AG08395 (cell line): ENCODE data around the gene PRR7.
A peak's percentile ranks its signal among the peaks of the same experiment; 100 is the strongest.

Experiments
- DNase-seq: peaks from one replicate; pipeline ENCODE4 v3.0.0; 2012; ENCODE audit warnings: mixed read lengths, low spot score

PRR7 gene

DNA sequence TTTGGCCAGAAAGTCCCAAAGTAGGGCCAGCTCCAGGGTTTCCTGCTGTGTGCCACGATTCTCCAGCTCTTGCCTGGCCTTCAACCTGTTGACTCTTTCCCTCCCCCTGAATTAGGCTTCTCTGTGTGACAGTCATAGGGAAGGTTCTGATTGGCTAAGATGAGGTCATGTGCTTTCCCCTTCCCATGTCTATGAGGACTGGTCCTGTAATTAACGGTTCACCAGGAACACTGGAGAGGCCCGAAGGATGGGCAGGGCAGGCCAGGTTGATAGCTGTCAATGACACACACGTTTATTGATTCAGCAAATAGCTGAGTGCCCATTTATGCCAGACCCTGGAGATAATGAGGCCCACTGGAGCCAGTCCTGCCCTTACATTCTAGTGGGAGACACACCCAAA lies 9.0 kb upstream of the PRR7 start:
- no peak for DNase-seq

DNA sequence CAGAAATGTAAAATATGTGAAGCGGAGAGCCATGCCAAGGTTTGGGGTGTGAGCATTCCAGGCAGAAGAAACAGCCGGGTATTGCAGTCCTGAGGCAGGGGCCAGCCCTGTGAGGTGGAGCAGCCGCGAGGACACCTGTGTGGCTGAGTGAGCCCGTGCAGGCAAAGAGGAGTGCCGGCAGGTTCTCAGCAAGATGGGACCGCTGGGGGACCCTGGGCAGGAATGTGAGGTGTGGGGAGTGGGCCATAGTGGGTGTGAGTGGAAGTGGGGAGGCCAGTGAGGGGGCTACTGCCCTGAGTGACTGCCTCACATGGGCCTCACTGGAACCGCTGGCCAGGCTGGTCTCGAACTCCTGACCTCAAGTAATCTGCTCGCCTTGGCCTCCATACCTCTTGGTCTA lies 8.1 kb upstream of the PRR7 start:
- no peak for DNase-seq

DNA sequence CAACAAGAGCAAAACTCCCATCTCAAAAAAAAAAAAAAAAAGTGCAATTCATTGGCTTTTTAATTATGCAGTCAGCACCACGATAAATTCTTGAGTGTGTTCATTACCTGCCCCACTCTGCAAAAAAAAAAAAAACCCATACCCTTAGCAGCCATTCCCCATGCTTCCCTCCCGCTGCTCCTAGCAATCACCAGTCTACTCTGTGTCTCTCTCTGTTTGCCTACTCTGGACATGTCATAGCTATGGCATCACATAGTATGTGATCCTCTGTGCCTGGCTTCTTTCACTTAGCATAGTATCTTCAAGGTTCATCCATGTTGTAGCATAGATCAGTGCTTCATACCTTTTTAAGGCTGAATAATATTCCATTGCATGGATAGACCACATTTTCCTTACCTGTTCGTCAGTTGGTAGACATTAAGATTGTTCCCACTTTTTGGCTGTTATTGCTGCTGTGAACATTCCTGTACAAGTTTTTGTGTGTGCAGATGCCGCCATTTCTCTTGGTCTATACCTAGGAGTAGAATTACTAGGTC lies 7.0 kb upstream of the PRR7 start:
- no peak for DNase-seq

DNA sequence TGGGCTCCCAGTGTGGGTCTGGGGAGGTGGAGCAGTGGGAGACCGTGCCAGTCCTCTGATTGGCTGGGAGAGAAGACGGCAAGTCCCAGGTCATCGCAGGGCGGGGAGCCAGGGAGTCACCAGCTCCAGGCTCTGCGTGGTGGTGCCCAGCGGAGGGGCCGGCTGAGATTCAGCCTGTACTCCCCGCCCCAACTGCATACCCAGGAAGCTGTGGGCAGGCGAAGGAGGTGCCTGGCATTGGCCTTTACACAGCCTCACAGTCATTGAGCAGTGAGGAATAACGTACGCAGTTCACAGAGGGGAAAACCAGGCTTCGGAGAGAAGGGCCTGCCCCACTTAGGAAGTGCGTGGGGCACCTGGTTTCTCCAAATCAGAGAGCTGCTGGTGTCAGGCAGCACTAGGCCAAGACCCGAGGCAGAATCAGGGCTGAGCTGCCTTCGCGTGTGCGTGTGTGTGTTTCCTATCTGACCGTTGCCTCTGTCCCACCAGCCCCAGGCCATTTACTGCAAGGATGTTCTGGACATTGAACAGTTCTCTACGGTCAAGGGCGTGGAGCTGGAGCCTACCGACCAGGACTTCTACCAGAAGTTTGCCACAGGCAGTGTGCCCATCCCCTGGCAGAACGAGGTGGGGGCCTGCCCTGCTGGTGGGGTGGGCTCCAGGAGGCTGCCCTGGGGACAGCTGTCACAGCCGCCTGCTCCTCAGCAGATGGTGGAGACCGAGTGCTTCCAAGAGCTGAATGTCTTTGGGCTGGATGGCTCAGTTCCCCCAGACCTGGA lies 6.2 kb upstream of the PRR7 start:
- no peak for DNase-seq

DNA sequence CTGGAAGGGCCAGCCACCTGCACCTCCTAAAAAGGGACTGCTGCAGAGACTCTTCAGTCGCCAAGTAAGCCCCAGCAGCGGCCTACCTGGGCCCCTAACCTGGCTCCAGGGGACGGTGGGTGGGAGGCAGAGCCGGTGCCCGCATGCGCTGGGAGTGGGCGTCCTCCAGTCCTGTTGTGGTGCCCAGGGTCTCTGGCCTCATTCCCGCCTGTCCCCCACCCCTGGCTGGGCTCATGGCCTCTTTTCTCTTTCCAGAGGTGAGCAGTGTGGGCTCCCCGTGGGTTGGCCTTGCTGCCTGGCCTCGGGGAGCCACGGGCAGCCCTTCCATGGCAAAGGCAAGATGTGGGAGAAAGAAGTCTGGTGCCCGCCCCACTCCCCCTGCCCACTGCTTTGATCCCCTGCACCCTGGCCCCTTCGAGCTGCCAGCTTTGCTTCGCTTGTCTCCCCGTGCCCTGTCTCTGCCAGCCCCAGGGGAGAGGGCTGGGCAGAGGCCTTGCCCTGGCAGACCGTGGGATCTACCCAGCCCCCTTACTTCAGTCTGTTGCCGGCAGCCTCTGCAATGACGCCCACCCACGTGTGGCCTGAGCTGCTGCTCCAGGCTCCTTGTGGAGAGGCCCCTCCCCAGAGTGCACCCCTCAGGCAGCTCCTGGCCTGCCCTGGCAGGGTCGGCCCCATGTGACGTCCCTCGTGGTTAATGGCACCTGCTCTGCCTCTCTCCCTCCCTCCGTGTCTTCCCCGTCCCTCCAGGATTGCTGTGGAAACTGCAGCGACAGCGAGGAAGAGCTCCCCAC lies 5.4 kb upstream of the PRR7 start:
- DNase-seq, result no peak

DNA sequence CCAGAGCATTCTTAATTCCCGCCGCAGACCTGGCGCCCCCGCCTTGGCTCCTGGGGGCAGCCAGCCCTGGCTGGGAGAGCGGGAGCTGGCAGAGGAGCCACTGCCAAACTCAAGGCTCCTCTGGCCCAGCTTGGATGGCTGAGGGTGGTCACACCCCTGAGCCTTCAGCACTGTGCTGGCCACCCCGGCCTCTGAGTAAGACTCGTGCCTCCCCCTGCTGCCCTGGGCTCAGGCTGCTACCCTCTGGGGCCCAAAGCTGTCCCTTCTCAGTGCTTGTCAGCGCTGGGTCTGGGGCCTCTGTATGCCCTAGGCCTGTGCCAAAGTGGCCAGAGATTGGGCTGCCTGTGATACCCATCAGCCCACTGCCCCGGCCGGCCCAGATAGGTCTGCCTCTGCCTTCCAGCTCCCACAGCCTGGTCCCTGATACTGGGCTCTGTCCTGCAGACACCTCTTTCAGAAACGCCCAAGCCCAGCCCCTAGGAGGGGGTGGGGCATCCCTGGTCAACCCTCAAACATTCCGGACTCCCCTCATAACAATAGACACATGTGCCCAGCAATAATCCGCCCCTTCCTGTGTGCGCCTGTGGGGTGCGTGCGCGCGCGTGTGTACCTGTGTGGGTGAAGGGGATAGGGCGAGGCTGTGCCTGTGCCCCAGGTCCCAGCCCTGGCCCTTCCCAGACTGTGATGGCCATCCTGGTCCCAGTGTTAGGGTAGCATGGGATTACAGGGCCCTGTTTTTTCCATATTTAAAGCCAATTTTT lies 4.4 kb upstream of the PRR7 start:
- no peak for DNase-seq

DNA sequence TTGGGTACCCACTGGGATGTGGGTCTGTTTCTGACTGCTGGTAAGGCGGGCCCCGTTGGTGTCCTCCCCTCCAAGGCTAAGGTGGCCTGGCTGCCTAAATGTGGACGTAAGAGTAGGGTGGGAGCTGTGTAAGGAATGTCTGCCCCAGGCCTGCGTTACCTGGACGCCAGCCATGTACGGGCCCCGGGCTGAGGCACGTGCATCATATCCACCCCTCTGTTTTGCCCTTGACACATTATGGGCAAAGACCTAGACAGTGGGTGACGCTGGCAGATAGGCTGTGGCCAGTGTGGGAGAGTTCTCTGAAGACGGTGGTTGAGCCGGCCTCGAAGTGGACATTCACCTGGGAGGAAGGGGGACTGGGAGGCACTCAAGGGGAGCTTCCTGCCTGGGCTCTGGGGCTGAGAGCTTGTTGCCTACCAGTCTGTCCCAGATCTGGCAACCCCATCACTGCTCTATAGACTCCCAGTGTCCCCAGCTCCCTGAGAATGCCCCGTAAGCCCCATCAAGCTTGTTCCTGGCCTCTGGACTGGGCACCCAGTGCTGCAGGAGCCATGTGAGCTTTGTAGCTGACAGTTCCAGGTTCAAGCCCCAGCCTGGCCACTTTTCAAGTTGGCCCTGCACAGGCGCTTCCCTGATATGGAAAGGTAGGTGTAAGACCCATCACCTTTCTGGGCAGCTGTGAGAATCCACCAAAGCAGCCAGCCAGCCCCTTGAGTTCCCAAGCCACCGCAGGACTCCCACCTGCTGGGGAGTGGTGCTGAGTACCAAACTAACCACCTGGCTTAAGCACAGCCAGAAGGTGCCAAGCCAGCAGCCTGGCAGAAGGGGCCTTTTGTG lies 3.2 kb upstream of the PRR7 start:
- no peak for DNase-seq

DNA sequence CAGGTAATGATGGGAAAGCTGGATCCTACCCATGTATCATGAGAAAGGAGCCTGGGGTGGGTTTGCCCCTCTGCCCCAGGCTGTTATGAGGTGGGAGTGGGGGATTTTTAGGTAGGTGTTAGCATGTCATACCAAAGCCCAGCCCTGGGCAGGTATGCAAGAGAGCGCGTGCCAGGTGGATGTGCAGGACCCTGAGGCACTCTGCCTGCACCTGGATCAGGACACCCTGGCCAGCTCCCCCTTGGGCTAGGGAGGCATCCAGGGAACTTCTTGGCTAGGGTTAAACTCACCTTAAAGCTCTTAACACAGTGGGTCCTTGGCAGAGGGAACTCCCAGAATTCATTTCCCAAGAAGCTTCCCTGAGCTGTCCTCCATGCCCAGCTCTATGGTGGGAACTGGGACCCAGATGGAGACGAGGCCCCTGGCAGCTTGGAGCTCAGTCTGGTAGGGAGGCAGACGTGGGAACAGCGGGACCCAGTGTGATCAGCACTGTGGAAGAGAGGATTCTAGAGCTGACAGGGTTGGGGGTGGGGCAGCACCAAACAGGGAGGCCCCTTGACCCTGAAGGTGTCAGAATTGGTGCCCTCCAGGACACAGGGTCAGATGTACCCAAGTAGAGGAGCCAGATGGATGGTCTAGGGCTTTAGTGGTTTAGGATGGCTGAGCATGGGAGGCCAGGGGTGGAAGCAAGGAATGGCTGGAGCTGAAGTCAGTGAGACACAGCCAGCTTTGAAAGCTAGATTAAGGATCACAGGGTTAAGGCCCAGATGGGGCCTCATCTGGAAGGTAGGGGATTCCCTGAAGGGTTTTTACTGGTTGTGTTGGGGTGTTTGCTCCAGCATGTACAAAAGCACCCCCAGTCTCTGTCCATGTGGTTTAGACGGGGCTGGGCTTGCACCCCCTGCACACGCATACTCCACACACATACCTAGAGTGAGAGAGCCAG lies 2.2 kb upstream of the PRR7 start:
- DNase-seq, result no peak

DNA sequence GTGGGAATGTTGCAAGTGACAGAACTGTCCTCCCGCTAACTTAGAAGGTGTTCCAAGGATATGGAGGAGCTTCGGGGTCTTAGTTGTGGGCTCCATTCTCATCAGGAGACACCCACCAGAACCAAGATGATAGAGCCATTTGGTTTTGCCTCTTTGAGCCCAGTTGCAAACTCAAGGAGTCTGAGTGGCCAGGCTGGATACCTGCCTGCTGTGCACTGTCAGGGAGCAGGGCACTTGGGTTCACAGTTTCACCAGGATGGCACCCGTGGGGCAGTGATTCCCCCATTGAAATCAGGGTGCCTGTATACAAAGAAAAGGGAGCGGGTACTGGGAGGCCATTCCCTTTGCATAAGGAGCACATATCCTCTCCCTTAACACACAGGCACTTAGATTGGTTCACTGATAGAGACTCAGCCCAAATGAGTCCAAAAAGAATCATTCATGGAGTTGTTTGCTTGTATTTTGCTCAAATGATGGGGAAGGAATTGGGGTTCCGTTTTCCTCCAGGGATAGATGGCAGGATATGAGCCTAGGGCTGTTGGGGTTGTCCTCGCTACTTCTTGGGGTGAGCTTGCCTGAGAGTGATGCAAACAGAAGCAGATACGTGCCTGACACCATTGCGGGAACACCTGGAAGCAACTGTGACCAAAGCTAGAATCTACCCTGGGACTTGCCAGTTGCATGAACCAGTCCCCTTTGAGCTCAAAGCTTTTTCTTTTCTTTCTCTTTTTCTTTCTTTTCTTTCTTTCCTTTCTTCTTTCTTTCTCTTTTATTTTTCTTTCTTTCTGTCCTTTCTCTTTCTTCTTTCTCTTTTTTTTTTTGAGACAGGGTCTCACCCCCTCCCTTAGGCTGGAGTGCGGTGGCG lies 1.3 kb upstream of the PRR7 start:
- DNase-seq, result no peak

DNA sequence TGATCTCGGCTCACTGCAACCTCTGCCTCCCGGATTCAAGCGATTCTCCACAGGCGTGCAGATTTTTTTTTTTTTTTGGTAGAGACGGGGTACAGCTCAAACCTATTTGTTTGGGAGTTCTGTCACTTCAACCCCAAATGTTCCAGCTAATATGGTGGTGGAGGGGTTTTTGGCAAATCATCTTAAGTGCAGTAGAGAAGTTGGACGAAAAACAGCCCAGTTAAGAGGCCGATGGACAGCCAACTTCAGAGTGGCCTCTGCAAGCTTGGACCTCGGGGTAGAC lies 756 bp upstream of the PRR7 start:
- no peak for DNase-seq

DNA sequence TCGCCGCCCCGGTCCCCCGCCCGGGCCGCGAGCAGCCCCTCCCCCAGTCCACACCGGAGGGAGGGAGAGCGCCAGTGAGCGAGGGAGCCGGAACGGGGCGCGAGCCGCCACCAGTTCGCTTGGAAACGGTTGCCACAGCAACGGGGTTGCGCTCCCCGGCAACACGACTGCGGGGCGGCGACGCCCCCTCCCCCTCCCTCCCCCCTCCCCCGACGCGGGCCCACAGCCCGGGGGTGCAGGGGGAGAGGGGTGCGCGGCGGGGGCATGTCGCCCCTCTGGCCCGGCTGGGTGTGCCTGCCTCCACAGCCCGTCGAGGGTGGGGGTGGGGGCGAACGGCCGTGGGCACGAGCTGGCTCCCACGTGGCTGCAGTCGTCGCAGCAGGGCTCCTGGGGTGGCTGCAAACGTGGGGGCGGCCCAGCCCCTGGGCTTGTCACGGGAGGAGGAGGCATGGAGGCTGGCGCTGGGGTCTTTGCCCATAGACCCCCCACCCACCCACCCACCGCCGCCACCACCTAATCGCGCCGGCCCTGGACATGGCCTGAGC lies 524 bp downstream of the PRR7 start:
- DNase-seq, result peak; percentile 54

DNA sequence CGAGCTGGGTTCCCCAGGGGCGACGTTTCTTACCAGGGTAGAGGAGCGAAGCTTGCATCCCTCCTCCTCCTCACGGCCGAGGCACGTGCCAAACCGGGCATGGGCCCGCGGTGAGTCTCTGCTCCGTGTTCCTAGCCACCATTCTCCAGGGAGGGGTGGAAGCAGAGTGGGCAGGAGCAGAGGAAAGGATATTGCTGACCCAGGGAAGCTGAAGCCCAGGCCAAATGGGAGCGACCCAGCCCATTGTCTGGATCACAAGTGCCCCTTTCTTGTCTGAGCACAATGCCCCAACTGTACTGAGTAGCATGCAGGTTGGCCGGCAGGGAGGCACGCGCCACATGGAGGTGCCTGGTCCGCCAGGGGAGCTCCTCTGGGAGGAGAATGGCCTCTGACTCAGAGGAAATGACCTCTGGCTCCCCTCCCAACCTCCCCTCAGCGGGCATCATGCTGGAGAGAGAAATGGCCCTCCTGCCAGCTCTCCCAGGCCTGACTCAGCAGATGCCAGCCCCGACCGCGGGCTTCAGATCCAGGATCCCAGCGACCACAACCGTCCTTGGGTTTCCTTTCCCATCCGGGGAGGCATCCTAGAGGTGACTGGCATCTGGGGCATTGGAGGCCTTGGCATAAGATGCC lies 1.1 kb downstream of the PRR7 start:
- peak; percentile 76 for DNase-seq

DNA sequence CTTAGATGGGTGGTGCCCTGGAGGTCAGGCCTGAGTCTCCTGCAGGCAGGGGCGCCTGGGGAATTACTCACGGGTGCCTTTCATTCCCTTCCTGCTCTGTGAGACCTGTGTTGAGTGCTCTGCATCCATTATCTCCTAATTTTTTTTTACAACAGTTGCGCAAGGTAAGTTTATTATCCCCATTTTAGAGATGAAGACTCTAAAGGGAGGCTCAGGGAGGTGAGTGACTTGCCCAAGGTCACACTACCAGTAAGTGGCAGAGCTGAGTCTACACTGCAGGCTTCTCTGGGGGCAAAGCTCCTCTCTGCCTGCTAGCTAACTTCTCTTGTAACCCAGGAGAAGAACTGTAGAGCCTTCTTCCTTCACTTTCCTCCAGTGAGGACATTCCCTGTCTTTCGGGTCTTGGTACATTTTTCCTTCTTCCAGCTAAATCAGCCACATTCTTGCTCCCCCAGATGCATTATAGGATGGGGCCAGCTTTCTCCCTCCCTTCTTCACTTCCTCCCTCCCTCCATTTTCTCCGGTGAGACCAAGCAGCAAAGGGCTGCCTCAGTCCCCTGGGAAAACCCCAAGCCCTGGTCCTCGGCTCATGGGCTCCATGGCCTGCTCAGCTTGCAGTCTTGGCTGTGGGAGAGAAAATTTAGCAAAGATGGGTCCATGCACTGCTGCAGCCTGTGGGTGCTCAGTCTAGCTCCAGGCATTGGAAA lies 1.8 kb downstream of the PRR7 start:
- no peak for DNase-seq

DNA sequence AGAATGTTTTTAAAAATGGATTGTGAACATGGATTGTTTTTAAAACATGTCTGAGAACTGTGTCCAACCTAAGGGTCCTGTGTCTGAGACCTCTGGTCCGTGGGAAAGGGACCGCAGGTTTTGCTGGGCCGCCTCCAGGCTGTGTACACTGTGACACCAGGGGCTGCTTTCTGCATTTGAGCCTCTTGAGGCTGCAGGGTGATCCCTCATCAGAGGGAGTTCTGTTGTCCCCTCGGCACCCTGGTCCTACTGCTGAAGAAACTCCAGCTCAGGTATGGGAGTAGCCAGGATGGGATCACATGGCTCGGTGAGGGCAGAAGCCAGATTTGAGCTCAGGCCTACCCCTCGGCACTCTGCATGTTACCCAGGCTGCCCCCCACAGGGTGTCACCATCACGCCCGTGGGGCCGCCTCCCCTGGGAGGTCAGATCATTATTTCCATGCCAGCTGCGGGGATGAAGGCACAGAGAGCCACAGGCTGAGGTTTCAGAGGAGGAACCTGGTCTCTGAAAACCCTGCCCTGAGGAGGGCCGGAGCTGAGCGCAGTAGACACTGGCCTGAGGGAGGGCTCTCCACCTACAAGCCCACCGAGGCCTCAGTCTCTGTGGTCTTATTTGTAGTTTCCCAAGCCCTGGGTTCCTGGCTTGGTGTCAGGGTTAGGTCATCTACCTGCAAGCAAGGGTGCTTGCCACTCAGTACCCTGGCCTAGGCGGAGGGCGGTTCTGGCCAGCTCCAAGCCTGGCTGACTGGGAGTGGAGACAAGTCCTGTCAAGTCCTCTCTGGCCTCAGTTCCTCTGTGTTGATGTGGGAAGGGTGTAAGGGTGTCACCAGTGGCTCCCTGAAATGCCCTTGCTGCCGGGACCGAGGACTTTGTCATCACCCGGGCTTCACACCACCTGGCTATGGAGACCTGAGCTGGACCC lies 2.8 kb downstream of the PRR7 start:
- DNase-seq, result no peak

DNA sequence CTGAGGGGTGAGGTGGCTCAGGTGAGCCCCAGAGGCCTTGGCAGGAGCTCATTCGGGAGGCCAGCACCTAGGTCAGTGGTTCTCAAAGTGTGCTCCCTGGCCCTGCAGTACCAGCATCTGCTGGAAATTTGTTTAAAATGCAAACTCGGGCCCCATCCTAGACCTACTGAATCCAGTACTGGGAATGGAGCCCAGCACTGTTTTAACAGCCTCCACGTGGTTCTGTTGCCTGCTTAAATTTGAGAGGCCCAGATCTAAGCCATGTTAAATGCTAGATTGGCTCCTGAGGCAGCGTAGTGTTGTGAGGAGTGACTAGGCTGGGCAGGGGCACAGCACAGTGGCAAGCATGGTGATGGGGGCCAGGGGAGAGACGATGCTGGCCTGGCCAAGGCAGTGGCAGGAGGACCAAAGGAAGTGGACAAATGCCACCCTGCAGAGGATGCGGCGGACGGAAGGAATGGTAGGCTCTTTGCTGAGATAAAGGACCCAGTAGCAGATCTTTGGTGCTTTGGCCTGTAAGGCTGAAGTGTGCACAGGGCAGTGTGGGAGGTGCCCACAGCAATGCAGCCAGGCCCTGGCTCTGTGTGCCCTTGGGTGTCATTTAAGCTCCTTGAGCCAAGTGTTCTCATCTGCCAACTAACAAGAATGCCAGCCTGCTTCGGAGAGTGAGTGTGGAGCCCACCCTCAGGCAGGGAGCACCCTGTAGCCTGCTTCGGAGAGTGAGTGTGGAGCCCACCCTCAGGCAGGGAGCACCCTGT lies 4.2 kb downstream of the PRR7 start:
- no peak for DNase-seq
